ENCODE data around the gene SNAP25.

The SNAP25 gene

GRCh38 chr20:10177326-10177725 lies 41.3 kb upstream of the SNAP25 start:
- Histone ChIP-seq H3K27me3 (ENCODE audit: low read length) (no peaks in the 10 kb centered on the region), H3K27ac (ENCODE audit: low read depth, low read length) (no peak overlapping the region), H3K9me2 (replicated peaks; ENCODE audit: insufficient read depth, low read length) (no peaks in the 10 kb centered on the region), H3K4me3 (ENCODE audit: insufficient read depth, low read length, poor library complexity, severe bottlenecking) (no peak overlapping the region), H3K79me2 (ENCODE audit: insufficient read depth, low read length) (no peaks in the 10 kb centered on the region), H3K9ac (ENCODE audit: low read length) (no peak overlapping the region), H3K36me3 (ENCODE audit: low read length) (no peaks in the 10 kb centered on the region), H3F3A (ENCODE audit: insufficient read depth) (no peaks in the 10 kb centered on the region), H3K9me3 (ENCODE audit: insufficient read depth, low read length) (no peaks in the 10 kb centered on the region), H3K4me2 (ENCODE audit: low read depth, low read length, poor library complexity, severe bottlenecking) (no peak overlapping the region), H2AFZ (ENCODE audit: low read depth, low read length, severe bottlenecking) (no peak overlapping the region), H4K20me1 (ENCODE audit: low read depth, low read length) (no peaks in the 10 kb centered on the region)
- TF ChIP-seq EZH2phosphoT487 (conservative IDR thresholded peaks at IDR 0.05; ENCODE audit: low read length) (no peak), CTCF (IDR thresholded peaks at IDR 0.05; ENCODE audit: insufficient read depth, low read length, poor library complexity, severe bottlenecking) (no peak)

GRCh38 chr20:10178091-10178490 lies 40.5 kb upstream of the SNAP25 start:
- Histone ChIP-seq H2AFZ (ENCODE audit: low read depth, low read length, severe bottlenecking) (no peak overlapping the region), H3K9me3 (ENCODE audit: insufficient read depth, low read length) (no peaks in the 10 kb centered on the region), H4K20me1 (ENCODE audit: low read depth, low read length) (no peaks in the 10 kb centered on the region), H3K9ac (ENCODE audit: low read length) (no peak overlapping the region), H3K4me3 (ENCODE audit: insufficient read depth, low read length, poor library complexity, severe bottlenecking) (no peak overlapping the region), H3F3A (ENCODE audit: insufficient read depth) (no peaks in the 10 kb centered on the region), H3K36me3 (ENCODE audit: low read length) (no peaks in the 10 kb centered on the region), H3K9me2 (replicated peaks; ENCODE audit: insufficient read depth, low read length) (no peaks in the 10 kb centered on the region), H3K4me2 (ENCODE audit: low read depth, low read length, poor library complexity, severe bottlenecking) (no peak overlapping the region), H3K27me3 (ENCODE audit: low read length) (no peaks in the 10 kb centered on the region), H3K27ac (ENCODE audit: low read depth, low read length) (no peak overlapping the region), H3K79me2 (ENCODE audit: insufficient read depth, low read length) (no peaks in the 10 kb centered on the region)
- no peak for TF ChIP-seq EZH2phosphoT487 (conservative IDR thresholded peaks at IDR 0.05; ENCODE audit: low read length)
- TF ChIP-seq CTCF (IDR thresholded peaks at IDR 0.05; ENCODE audit: insufficient read depth, low read length, poor library complexity, severe bottlenecking): no peak

DNA sequence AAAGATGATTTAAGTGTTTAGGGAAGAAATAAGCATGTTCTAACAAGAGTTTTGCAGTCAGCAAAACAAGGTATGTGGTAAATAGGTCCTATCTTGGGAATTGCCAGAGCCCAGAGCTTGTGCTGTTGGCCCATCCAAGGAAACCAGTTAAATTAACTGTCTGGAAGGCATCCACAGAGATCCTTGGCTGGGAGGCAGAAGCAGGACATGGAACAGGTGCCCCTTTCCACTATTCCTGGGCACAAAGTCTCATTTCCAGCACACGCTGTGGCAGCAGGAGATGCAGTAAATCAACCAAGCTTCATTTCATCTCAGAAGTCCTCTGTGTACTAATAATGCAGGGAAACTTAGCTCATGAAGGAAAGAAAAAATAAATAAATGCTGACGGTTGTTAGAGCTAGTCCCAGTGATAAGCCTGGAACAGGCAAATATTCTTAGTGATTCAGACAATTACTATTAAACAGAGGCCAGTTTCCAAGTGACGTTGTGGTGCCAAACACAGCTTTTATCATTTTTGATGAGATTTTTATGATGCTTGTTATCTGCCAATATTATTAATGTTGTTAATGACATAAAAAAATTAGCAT lies 39.8 kb upstream of the SNAP25 start:
- H4K20me1 ChIP-seq (ENCODE audit: low read depth, low read length): no peaks in the 10 kb centered on the region
- no peak overlapping the region for H3K9ac ChIP-seq (ENCODE audit: low read length)
- no peak for TF ChIP-seq CTCF (IDR thresholded peaks at IDR 0.05; ENCODE audit: insufficient read depth, low read length, poor library complexity, severe bottlenecking)
- no peak for TF ChIP-seq EZH2phosphoT487 (conservative IDR thresholded peaks at IDR 0.05; ENCODE audit: low read length)
- no peaks in the 10 kb centered on the region for H3K9me2 ChIP-seq (replicated peaks; ENCODE audit: insufficient read depth, low read length)
- no peaks in the 10 kb centered on the region; the same call in 1 of the 2 replicates for H3K9me3 ChIP-seq (ENCODE audit: insufficient read depth, low read length)
- H3K4me2 ChIP-seq (ENCODE audit: low read depth, low read length, poor library complexity, severe bottlenecking): no peak overlapping the region
- no peak overlapping the region for H2AFZ ChIP-seq (ENCODE audit: low read depth, low read length, severe bottlenecking)
- H3K36me3 ChIP-seq (ENCODE audit: low read length): no peaks in the 10 kb centered on the region
- no peaks in the 10 kb centered on the region for H3K79me2 ChIP-seq (ENCODE audit: insufficient read depth, low read length)
- no peaks in the 10 kb centered on the region for H3K27me3 ChIP-seq (ENCODE audit: low read length)
- no peak overlapping the region for H3K4me3 ChIP-seq (ENCODE audit: insufficient read depth, low read length, poor library complexity, severe bottlenecking)
- no peak overlapping the region for H3K27ac ChIP-seq (ENCODE audit: low read depth, low read length)
- H3F3A ChIP-seq (ENCODE audit: insufficient read depth): no peaks in the 10 kb centered on the region
